Measurements from ENCODE around the gene TBL1X. TPM values are rescaled to one million over a fixed set of nuclear protein-coding genes. Genes with fewer than 3 reads are reported as not detected.
A peak's percentile ranks its signal among the peaks of the same experiment; 100 is the strongest.

The TBL1X gene
- total and polyA plus RNA-seq, 2 of the 13 experiments (the other 11 are each of a cell fraction or from before 2014, with no cell fraction given): 17.6 to 19.9 TPM

DNA sequence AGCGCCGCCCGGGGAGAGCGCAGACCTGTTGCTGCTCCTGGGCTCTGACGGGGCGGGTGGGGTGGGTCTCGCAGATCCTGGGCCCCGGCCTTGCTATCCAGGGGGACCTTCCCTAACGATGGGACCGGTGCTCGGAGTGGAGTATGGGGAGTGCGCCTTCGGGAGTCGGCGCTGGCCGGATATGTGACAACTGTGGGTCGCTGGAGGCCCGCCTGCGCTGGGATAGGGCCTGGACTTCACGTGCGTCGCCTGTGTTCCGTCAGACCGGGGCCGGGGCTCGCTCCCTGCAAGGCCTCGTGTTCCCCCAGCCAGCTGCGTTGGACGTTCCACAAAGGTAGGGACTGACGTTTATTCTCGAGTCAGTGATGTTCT, 1.3 kb downstream of the TBL1X start (continued):
- TF ChIP-seq, protein P1, sequence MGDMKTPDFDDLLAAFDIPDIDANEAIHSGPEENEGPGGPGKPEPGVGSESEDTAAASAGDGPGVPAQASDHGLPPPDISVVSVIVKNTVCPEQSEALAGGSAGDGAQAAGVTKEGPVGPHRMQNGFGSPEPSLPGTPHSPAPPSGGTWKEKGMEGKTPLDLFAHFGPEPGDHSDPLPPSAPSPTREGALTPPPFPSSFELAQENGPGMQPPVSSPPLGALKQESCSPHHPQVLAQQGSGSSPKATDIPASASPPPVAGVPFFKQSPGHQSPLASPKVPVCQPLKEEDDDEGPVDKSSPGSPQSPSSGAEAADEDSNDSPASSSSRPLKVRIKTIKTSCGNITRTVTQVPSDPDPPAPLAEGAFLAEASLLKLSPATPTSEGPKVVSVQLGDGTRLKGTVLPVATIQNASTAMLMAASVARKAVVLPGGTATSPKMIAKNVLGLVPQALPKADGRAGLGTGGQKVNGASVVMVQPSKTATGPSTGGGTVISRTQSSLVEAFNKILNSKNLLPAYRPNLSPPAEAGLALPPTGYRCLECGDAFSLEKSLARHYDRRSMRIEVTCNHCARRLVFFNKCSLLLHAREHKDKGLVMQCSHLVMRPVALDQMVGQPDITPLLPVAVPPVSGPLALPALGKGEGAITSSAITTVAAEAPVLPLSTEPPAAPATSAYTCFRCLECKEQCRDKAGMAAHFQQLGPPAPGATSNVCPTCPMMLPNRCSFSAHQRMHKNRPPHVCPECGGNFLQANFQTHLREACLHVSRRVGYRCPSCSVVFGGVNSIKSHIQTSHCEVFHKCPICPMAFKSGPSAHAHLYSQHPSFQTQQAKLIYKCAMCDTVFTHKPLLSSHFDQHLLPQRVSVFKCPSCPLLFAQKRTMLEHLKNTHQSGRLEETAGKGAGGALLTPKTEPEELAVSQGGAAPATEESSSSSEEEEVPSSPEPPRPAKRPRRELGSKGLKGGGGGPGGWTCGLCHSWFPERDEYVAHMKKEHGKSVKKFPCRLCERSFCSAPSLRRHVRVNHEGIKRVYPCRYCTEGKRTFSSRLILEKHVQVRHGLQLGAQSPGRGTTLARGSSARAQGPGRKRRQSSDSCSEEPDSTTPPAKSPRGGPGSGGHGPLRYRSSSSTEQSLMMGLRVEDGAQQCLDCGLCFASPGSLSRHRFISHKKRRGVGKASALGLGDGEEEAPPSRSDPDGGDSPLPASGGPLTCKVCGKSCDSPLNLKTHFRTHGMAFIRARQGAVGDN (CRISPR knock-in tag; IDR thresholded peaks at IDR 0.05): peak; percentile 84
- TF ChIP-seq, protein P2, sequence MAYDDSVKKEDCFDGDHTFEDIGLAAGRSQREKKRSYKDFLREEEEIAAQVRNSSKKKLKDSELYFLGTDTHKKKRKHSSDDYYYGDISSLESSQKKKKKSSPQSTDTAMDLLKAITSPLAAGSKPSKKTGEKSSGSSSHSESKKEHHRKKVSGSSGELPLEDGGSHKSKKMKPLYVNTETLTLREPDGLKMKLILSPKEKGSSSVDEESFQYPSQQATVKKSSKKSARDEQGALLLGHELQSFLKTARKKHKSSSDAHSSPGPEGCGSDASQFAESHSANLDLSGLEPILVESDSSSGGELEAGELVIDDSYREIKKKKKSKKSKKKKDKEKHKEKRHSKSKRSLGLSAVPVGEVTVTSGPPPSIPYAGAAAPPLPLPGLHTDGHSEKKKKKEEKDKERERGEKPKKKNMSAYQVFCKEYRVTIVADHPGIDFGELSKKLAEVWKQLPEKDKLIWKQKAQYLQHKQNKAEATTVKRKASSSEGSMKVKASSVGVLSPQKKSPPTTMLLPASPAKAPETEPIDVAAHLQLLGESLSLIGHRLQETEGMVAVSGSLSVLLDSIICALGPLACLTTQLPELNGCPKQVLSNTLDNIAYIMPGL (CRISPR knock-in tag; IDR thresholded peaks at IDR 0.05; ENCODE audit: borderline replicate concordance in 1 of 2, low read depth in 1 of 2): 0 out of 4 replicates have a peak, but pooled peaks of 1 of the 2 experiments have one; percentile 25
- TF ChIP-seq SAP130 (CRISPR knock-in tag; IDR thresholded peaks at IDR 0.05; ENCODE audit: low read depth) (peak; percentile 31; the same call in 1 of the 2 replicates), PHF8 (CRISPR knock-in tag; IDR thresholded peaks at IDR 0.05) (peak; percentile 37; the same call in 1 of the 2 replicates), MAX (IDR thresholded peaks at IDR 0.05) (peak; percentile 72; the same call in 1 of the 2 replicates), ZNF432 (CRISPR knock-in tag; IDR thresholded peaks at IDR 0.05; ENCODE audit: borderline replicate concordance) (no peak), KDM2A (CRISPR knock-in tag; IDR thresholded peaks at IDR 0.05; ENCODE audit: borderline replicate concordance, low read depth) (peak; percentile 41; the same call in 1 of the 2 replicates), RFXANK (CRISPR knock-in tag; IDR thresholded peaks at IDR 0.05) (no peak), UBTF (CRISPR knock-in tag; IDR thresholded peaks at IDR 0.05) (peak; percentile 65)
- TF ChIP-seq, protein P3, sequence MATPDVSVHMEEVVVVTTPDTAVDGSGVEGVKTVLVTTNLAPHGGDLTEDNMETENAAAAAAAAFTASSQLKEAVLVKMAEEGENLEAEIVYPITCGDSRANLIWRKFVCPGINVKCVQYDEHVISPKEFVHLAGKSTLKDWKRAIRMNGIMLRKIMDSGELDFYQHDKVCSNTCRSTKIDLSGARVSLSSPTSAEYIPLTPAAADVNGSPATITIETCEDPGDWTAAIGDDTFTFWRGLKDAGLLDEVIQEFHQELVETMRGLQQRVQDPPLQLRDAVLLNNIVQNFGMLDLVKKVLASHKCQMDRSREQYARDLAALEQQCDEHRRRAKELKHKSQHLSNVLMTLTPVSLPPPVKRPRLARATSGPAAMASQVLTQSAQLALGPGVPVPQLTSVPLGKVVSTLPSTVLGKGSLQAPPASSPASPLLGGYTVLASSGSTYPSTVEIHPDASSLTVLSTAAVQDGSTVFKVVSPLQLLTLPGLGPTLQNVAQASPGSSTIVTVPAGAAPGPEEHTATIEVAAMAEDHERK (CRISPR knock-in tag; IDR thresholded peaks at IDR 0.05; ENCODE audit: low read depth): no peak
- TF ChIP-seq, protein P4, sequence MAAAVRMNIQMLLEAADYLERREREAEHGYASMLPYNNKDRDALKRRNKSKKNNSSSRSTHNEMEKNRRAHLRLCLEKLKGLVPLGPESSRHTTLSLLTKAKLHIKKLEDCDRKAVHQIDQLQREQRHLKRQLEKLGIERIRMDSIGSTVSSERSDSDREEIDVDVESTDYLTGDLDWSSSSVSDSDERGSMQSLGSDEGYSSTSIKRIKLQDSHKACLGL (CRISPR knock-in tag; IDR thresholded peaks at IDR 0.05): peak; percentile 60; the same call in 1 of the 2 replicates
